Measurements from ENCODE around the gene KRT8.
A peak's percentile ranks its signal among the peaks of the same experiment; 100 is the strongest.
"Not testable (repeated sequence)": the region's sequence is repeated elsewhere in the genome, so short reads cannot be mapped to it uniquely, and the experiment has no call there.

Gene KRT8

GRCh38 chr12:52904509-52905300, at the start of gene KRT8:
TSS of gene KRT8 (minus strand) at chr12:52905076. CDS start at chr12:52904981, 95 bp downstream.
- Histone ChIP-seq H3K4me1 (ENCODE audit: control insufficient read depth, insufficient read depth, low read length) (peaks cover 49% of the 10 kb centered on the region), H3K9ac (ENCODE audit: low read length) (peak within 1 kb of the TSS; percentile 98), H3K27ac (ENCODE audit: low read depth, low read length) (peak within 1 kb of the TSS; percentile 75; the same call in 1 of the 2 replicates), H3K36me3 (ENCODE audit: control insufficient read depth, insufficient read depth, low read length) (peaks cover 32% of the 10 kb centered on the region), H3K4me3 (ENCODE audit: low read depth, low read length) (peak within 1 kb of the TSS; percentile 94)
- H3K9me3 ChIP-seq (ENCODE audit: control insufficient read depth, insufficient read depth, low read depth, low read length); H3K27me3 ChIP-seq (ENCODE audit: control insufficient read depth, insufficient read depth, low read length): not testable (repeated sequence)

GRCh38 chr12:52953181-52953841, 48.4 kb upstream of the KRT8 start:
- H3K9ac ChIP-seq (ENCODE audit: low read length): peak overlapping the region; percentile 34
- H3K9me3 ChIP-seq (ENCODE audit: control insufficient read depth, insufficient read depth, low read depth, low read length): no peaks in the 10 kb centered on the region
- no peak overlapping the region for H3K4me3 ChIP-seq (ENCODE audit: low read depth, low read length)
- H3K4me1 ChIP-seq (ENCODE audit: control insufficient read depth, insufficient read depth, low read length): 0 out of 2 replicates have a peak, but pooled peaks cover 6% of the 10 kb centered on the region
- no peak overlapping the region for H3K27ac ChIP-seq (ENCODE audit: low read depth, low read length)
- peaks cover 39% of the 10 kb centered on the region for H3K36me3 ChIP-seq (ENCODE audit: control insufficient read depth, insufficient read depth, low read length)
- H3K27me3 ChIP-seq (ENCODE audit: control insufficient read depth, insufficient read depth, low read length): no peaks in the 10 kb centered on the region

- peaks cover 15% of the 10 kb centered on the region for H3K4me1 ChIP-seq (ENCODE audit: control insufficient read depth, insufficient read depth, low read length)
- H3K4me3 ChIP-seq (ENCODE audit: low read depth, low read length): peak overlapping the region; percentile 78; the same call in 1 of the 2 replicates
- no peaks in the 10 kb centered on the region for H3K9me3 ChIP-seq (ENCODE audit: control insufficient read depth, insufficient read depth, low read depth, low read length)
- H3K27me3 ChIP-seq (ENCODE audit: control insufficient read depth, insufficient read depth, low read length): no peaks in the 10 kb centered on the region
- peak overlapping the region; percentile 94 for H3K9ac ChIP-seq (ENCODE audit: low read length)
- peaks cover 39% of the 10 kb centered on the region for H3K36me3 ChIP-seq (ENCODE audit: control insufficient read depth, insufficient read depth, low read length)
- H3K27ac ChIP-seq (ENCODE audit: low read depth, low read length): no peak overlapping the region
Measured at GRCh38 chr12:52952076-52952801, 47.4 kb upstream of the KRT8 start.

- Histone ChIP-seq H3K36me3 (ENCODE audit: control insufficient read depth, insufficient read depth, low read length) (peaks cover 39% of the 10 kb centered on the region), H3K4me1 (ENCODE audit: control insufficient read depth, insufficient read depth, low read length) (peaks cover 21% of the 10 kb centered on the region), H3K4me3 (ENCODE audit: low read depth, low read length) (peak overlapping the region; percentile 78; the same call in 1 of the 2 replicates), H3K9me3 (ENCODE audit: control insufficient read depth, insufficient read depth, low read depth, low read length) (no peaks in the 10 kb centered on the region), H3K9ac (ENCODE audit: low read length) (peak overlapping the region; percentile 94), H3K27ac (ENCODE audit: low read depth, low read length) (no peak overlapping the region), H3K27me3 (ENCODE audit: control insufficient read depth, insufficient read depth, low read length) (no peaks in the 10 kb centered on the region)
Measured at GRCh38 chr12:52951640-52952039, 46.8 kb upstream of the KRT8 start.

- peak overlapping the region; percentile 94 for H3K9ac ChIP-seq (ENCODE audit: low read length)
- no peak overlapping the region for H3K27ac ChIP-seq (ENCODE audit: low read depth, low read length)
- H3K9me3 ChIP-seq (ENCODE audit: control insufficient read depth, insufficient read depth, low read depth, low read length): no peaks in the 10 kb centered on the region
- peaks cover 27% of the 10 kb centered on the region for H3K4me1 ChIP-seq (ENCODE audit: control insufficient read depth, insufficient read depth, low read length)
- no peaks in the 10 kb centered on the region for H3K27me3 ChIP-seq (ENCODE audit: control insufficient read depth, insufficient read depth, low read length)
- peak overlapping the region; percentile 78; the same call in 1 of the 2 replicates for H3K4me3 ChIP-seq (ENCODE audit: low read depth, low read length)
- H3K36me3 ChIP-seq (ENCODE audit: control insufficient read depth, insufficient read depth, low read length): peaks cover 39% of the 10 kb centered on the region
Measured at GRCh38 chr12:52951126-52951525, 46.2 kb upstream of the KRT8 start.

GRCh38 chr12:52950553-52950952, 45.7 kb upstream of the KRT8 start:
- H3K27me3 ChIP-seq (ENCODE audit: control insufficient read depth, insufficient read depth, low read length): no peaks in the 10 kb centered on the region
- peaks cover 39% of the 10 kb centered on the region for H3K36me3 ChIP-seq (ENCODE audit: control insufficient read depth, insufficient read depth, low read length)
- peak overlapping the region; percentile 62; the same call in 1 of the 2 replicates for H3K27ac ChIP-seq (ENCODE audit: low read depth, low read length)
- H3K9ac ChIP-seq (ENCODE audit: low read length): peak overlapping the region; percentile 94
- peaks cover 32% of the 10 kb centered on the region for H3K4me1 ChIP-seq (ENCODE audit: control insufficient read depth, insufficient read depth, low read length)
- no peaks in the 10 kb centered on the region for H3K9me3 ChIP-seq (ENCODE audit: control insufficient read depth, insufficient read depth, low read depth, low read length)
- peak overlapping the region; percentile 78 for H3K4me3 ChIP-seq (ENCODE audit: low read depth, low read length)

GRCh38 chr12:52949413-52950331, 44.8 kb upstream of the KRT8 start:
- H3K9ac ChIP-seq (ENCODE audit: low read length): peak overlapping the region; percentile 94
- H3K4me1 ChIP-seq (ENCODE audit: control insufficient read depth, insufficient read depth, low read length): peaks cover 40% of the 10 kb centered on the region
- H3K4me3 ChIP-seq (ENCODE audit: low read depth, low read length): peak overlapping the region; percentile 78
- no peaks in the 10 kb centered on the region for H3K9me3 ChIP-seq (ENCODE audit: control insufficient read depth, insufficient read depth, low read depth, low read length)
- H3K27ac ChIP-seq (ENCODE audit: low read depth, low read length): peak overlapping the region; percentile 62
- no peaks in the 10 kb centered on the region for H3K27me3 ChIP-seq (ENCODE audit: control insufficient read depth, insufficient read depth, low read length)
- peaks cover 39% of the 10 kb centered on the region for H3K36me3 ChIP-seq (ENCODE audit: control insufficient read depth, insufficient read depth, low read length)

- Histone ChIP-seq H3K4me3 (ENCODE audit: low read depth, low read length) (peak overlapping the region; percentile 78), H3K27me3 (ENCODE audit: control insufficient read depth, insufficient read depth, low read length) (no peaks in the 10 kb centered on the region), H3K9ac (ENCODE audit: low read length) (peak overlapping the region; percentile 82), H3K4me1 (ENCODE audit: control insufficient read depth, insufficient read depth, low read length) (peaks cover 58% of the 10 kb centered on the region), H3K36me3 (ENCODE audit: control insufficient read depth, insufficient read depth, low read length) (peaks cover 33% of the 10 kb centered on the region), H3K27ac (ENCODE audit: low read depth, low read length) (peak overlapping the region; percentile 62), H3K9me3 (ENCODE audit: control insufficient read depth, insufficient read depth, low read depth, low read length) (no peaks in the 10 kb centered on the region)
Measured at GRCh38 chr12:52947738-52948423, 43.0 kb upstream of the KRT8 start.

GRCh38 chr12:52946797-52947547, 42.1 kb upstream of the KRT8 start:
- no peaks in the 10 kb centered on the region for H3K27me3 ChIP-seq (ENCODE audit: control insufficient read depth, insufficient read depth, low read length)
- peaks cover 24% of the 10 kb centered on the region for H3K36me3 ChIP-seq (ENCODE audit: control insufficient read depth, insufficient read depth, low read length)
- peak overlapping the region; percentile 83 for H3K9ac ChIP-seq (ENCODE audit: low read length)
- H3K27ac ChIP-seq (ENCODE audit: low read depth, low read length): peak overlapping the region; percentile 94; the same call in 1 of the 2 replicates
- peaks cover 67% of the 10 kb centered on the region for H3K4me1 ChIP-seq (ENCODE audit: control insufficient read depth, insufficient read depth, low read length)
- H3K9me3 ChIP-seq (ENCODE audit: control insufficient read depth, insufficient read depth, low read depth, low read length): no peaks in the 10 kb centered on the region
- H3K4me3 ChIP-seq (ENCODE audit: low read depth, low read length): peak overlapping the region; percentile 38; the same call in 1 of the 2 replicates

All from HUES6 (cell line).